ENCODE data around the gene MAT2A.
A peak's percentile ranks its signal among the peaks of the same experiment; 100 is the strongest.

The MAT2A gene

GRCh38 chr2:85561280-85562212 lies 22.6 kb downstream of the MAT2A start, which contains the start of gene GGCX:
GGCX (minus strand) TSS chr2:85561493; CDS start chr2:85561428, 65 bp downstream.
- ATAC-seq (ENCODE audit: low read depth) (peak; percentile 94), DNase-seq (ENCODE audit: low spot score) (peak; percentile 93)
- no peaks in the 10 kb centered on the region for H3K9me3 ChIP-seq (ENCODE audit: severe bottlenecking)
- H3K36me3 ChIP-seq (ENCODE audit: low read depth), result peaks cover 30% of the 10 kb centered on the region
- no peaks in the 10 kb centered on the region for H3K27me3 ChIP-seq (ENCODE audit: insufficient read depth, poor library complexity, severe bottlenecking)
- no peak for TF ChIP-seq CTCF (IDR thresholded peaks at IDR 0.05; ENCODE audit: poor library complexity, severe bottlenecking)
- H3K4me3 ChIP-seq (ENCODE audit: severe bottlenecking), result peak within 1 kb of the TSS; percentile 50
- H3K4me1 ChIP-seq (ENCODE audit: insufficient read depth, poor library complexity, severe bottlenecking), result no peaks in the 10 kb centered on the region
- H3K27ac ChIP-seq (ENCODE audit: poor library complexity, severe bottlenecking), result peak within 1 kb of the TSS; percentile 34

GRCh38 chr2:85564144-85564563 lies 25.2 kb downstream of the MAT2A start:
- no peak for DNase-seq (ENCODE audit: low spot score)
- no peak for ATAC-seq (ENCODE audit: low read depth)
- H3K9me3 ChIP-seq (ENCODE audit: severe bottlenecking), result no peaks in the 10 kb centered on the region
- no peak overlapping the region for H3K27ac ChIP-seq (ENCODE audit: poor library complexity, severe bottlenecking)
- H3K27me3 ChIP-seq (ENCODE audit: insufficient read depth, poor library complexity, severe bottlenecking), result no peaks in the 10 kb centered on the region
- no peak for TF ChIP-seq CTCF (IDR thresholded peaks at IDR 0.05; ENCODE audit: poor library complexity, severe bottlenecking)
- H3K4me3 ChIP-seq (ENCODE audit: severe bottlenecking), result no peak overlapping the region
- H3K4me1 ChIP-seq (ENCODE audit: insufficient read depth, poor library complexity, severe bottlenecking), result no peaks in the 10 kb centered on the region
- H3K36me3 ChIP-seq (ENCODE audit: low read depth), result peaks cover 3% of the 10 kb centered on the region; the same call in 1 of the 2 replicates

GRCh38 chr2:85566265-85566664 lies 27.3 kb downstream of the MAT2A start:
- H3K9me3 ChIP-seq (ENCODE audit: severe bottlenecking), result no peaks in the 10 kb centered on the region
- no peaks in the 10 kb centered on the region for H3K4me1 ChIP-seq (ENCODE audit: insufficient read depth, poor library complexity, severe bottlenecking)
- no peak for TF ChIP-seq CTCF (IDR thresholded peaks at IDR 0.05; ENCODE audit: poor library complexity, severe bottlenecking)
- no peak overlapping the region for H3K4me3 ChIP-seq (ENCODE audit: severe bottlenecking)
- DNase-seq (ENCODE audit: low spot score) (no peak), ATAC-seq (ENCODE audit: low read depth) (no peak)
- no peak overlapping the region for H3K27ac ChIP-seq (ENCODE audit: poor library complexity, severe bottlenecking)
- no peaks in the 10 kb centered on the region for H3K36me3 ChIP-seq (ENCODE audit: low read depth)
- no peaks in the 10 kb centered on the region for H3K27me3 ChIP-seq (ENCODE audit: insufficient read depth, poor library complexity, severe bottlenecking)

GRCh38 chr2:85575739-85576138 lies 36.8 kb downstream of the MAT2A start:
- ATAC-seq (ENCODE audit: low read depth) (no peak), DNase-seq (ENCODE audit: low spot score) (no peak)
- no peak overlapping the region for H3K4me3 ChIP-seq (ENCODE audit: severe bottlenecking)
- peaks cover 15% of the 10 kb centered on the region for H3K36me3 ChIP-seq (ENCODE audit: low read depth)
- no peaks in the 10 kb centered on the region for H3K27me3 ChIP-seq (ENCODE audit: insufficient read depth, poor library complexity, severe bottlenecking)
- no peak for TF ChIP-seq CTCF (IDR thresholded peaks at IDR 0.05; ENCODE audit: poor library complexity, severe bottlenecking)
- H3K27ac ChIP-seq (ENCODE audit: poor library complexity, severe bottlenecking), result no peak overlapping the region
- H3K4me1 ChIP-seq (ENCODE audit: insufficient read depth, poor library complexity, severe bottlenecking), result peaks cover 12% of the 10 kb centered on the region
- no peaks in the 10 kb centered on the region for H3K9me3 ChIP-seq (ENCODE audit: severe bottlenecking)

GRCh38 chr2:85577063-85577385 lies 38.1 kb downstream of the MAT2A start:
- Histone ChIP-seq H3K4me3 (ENCODE audit: severe bottlenecking) (peak overlapping the region; percentile 41), H3K27ac (ENCODE audit: poor library complexity, severe bottlenecking) (peak overlapping the region; percentile 51), H3K27me3 (ENCODE audit: insufficient read depth, poor library complexity, severe bottlenecking) (no peaks in the 10 kb centered on the region), H3K4me1 (ENCODE audit: insufficient read depth, poor library complexity, severe bottlenecking) (peaks cover 12% of the 10 kb centered on the region), H3K9me3 (ENCODE audit: severe bottlenecking) (no peaks in the 10 kb centered on the region), H3K36me3 (ENCODE audit: low read depth) (peaks cover 18% of the 10 kb centered on the region)
- no peak for TF ChIP-seq CTCF (IDR thresholded peaks at IDR 0.05; ENCODE audit: poor library complexity, severe bottlenecking)
- no peak for DNase-seq (ENCODE audit: low spot score)
- no peak for ATAC-seq (ENCODE audit: low read depth)
